ENCODE measurements around the gene KRTAP10-11. TPM values are rescaled to one million over a fixed set of nuclear protein-coding genes. Genes with fewer than 3 reads are reported as not detected.

The KRTAP10-11 gene
- polyA plus RNA-seq, 2 of the 4 experiments (the other 2 are of a cell fraction): not detected

GRCh38 chr21:44696572-44696971 is 50.4 kb downstream of the KRTAP10-11 start:
- no peaks in the 10 kb centered on the region for H3K4me1 ChIP-seq
- WGBS (ENCODE audit: missing lambda C conversion rate): 79% methylated on average over 10 of the region's 10 CpGs
- DNase-seq (ENCODE audit: low read depth in 1 of 2, low spot score in 1 of 2) (no peak), FAIRE-seq (no peak), ATAC-seq (no peak; a peak in 1 of 6 replicates)
- CTCF ChIA-PET: no interaction called here
- H3K4me3 ChIP-seq: no peak overlapping the region
- H3K4me2 ChIP-seq: no peak overlapping the region
- TF ChIP-seq HOXB5 (CRISPR knock-in tag; IDR thresholded peaks at IDR 0.05) (no peak), CHD2 (IDR thresholded peaks at IDR 0.05; ENCODE audit: low read length, partially characterized antibody) (no peak), ZC3H11A (IDR thresholded peaks at IDR 0.05) (no peak), REST (IDR thresholded peaks at IDR 0.05) (no peak)
- peaks cover 14% of the 10 kb centered on the region; the same call in 2 of the 3 replicates for H3K9me3 ChIP-seq
- H3K27ac ChIP-seq: no peak overlapping the region
- POLR2A ChIA-PET: no interaction called here

Small RNA genes within 50 kb of the gene (small RNA-seq; reads per million reads assigned to genes)
- 0 reads per million in 6 experiments for gene KRTAP12-6P

Other genes with a start within 250 kb of the KRTAP10-11 start
- gene LRRC3, start 190.9 kb upstream of the KRTAP10-11 start, polyA plus RNA-seq (2011; rRNA removed): 0.59 and 0.66 TPM in 2 replicates
- 0.96 to 1.1 TPM (median 1.1 TPM) in 3 replicates for gene LRRC3, start 190.9 kb upstream of the KRTAP10-11 start, polyA plus RNA-seq (2017; fragmentation: RNase III; extraction: RNeasy Plus Mini Kit Qiagen cat#74134 plus additional on column Dnase treatment)
- not detected in 2 replicates for gene KRTAP10-1, start 106.2 kb upstream of the KRTAP10-11 start, polyA plus RNA-seq (2011; rRNA removed)
- gene KRTAP10-1, start 106.2 kb upstream of the KRTAP10-11 start, polyA plus RNA-seq (2017; fragmentation: RNase III; extraction: RNeasy Plus Mini Kit Qiagen cat#74134 plus additional on column Dnase treatment): not detected in 3 replicates
- gene KRTAP10-2, start 94.9 kb upstream of the KRTAP10-11 start, polyA plus RNA-seq (2011; rRNA removed): not detected in 2 replicates
- gene KRTAP10-2, start 94.9 kb upstream of the KRTAP10-11 start, polyA plus RNA-seq (2017; fragmentation: RNase III; extraction: RNeasy Plus Mini Kit Qiagen cat#74134 plus additional on column Dnase treatment): not detected in 3 replicates
- gene KRTAP10-3, start 87.6 kb upstream of the KRTAP10-11 start, polyA plus RNA-seq (2011; rRNA removed): not detected in 2 replicates
- not detected in 3 replicates for gene KRTAP10-3, start 87.6 kb upstream of the KRTAP10-11 start, polyA plus RNA-seq (2017; fragmentation: RNase III; extraction: RNeasy Plus Mini Kit Qiagen cat#74134 plus additional on column Dnase treatment)
- gene KRTAP10-4, start 72.7 kb upstream of the KRTAP10-11 start, polyA plus RNA-seq (2011; rRNA removed): not detected in 2 replicates
- not detected in 3 replicates for gene KRTAP10-4, start 72.7 kb upstream of the KRTAP10-11 start, polyA plus RNA-seq (2017; fragmentation: RNase III; extraction: RNeasy Plus Mini Kit Qiagen cat#74134 plus additional on column Dnase treatment)
- gene KRTAP10-5, start 65.8 kb upstream of the KRTAP10-11 start, polyA plus RNA-seq (2011; rRNA removed): not detected in 2 replicates
- gene KRTAP10-5, start 65.8 kb upstream of the KRTAP10-11 start, polyA plus RNA-seq (2017; fragmentation: RNase III; extraction: RNeasy Plus Mini Kit Qiagen cat#74134 plus additional on column Dnase treatment): not detected in 3 replicates
- not detected in 2 replicates for gene KRTAP10-6, start 53.9 kb upstream of the KRTAP10-11 start, polyA plus RNA-seq (2011; rRNA removed)
- gene KRTAP10-6, start 53.9 kb upstream of the KRTAP10-11 start, polyA plus RNA-seq (2017; fragmentation: RNase III; extraction: RNeasy Plus Mini Kit Qiagen cat#74134 plus additional on column Dnase treatment): not detected in 3 replicates
- gene KRTAP10-7, start 45.8 kb upstream of the KRTAP10-11 start, polyA plus RNA-seq (2011; rRNA removed): not detected in 2 replicates
- not detected in 3 replicates for gene KRTAP10-7, start 45.8 kb upstream of the KRTAP10-11 start, polyA plus RNA-seq (2017; fragmentation: RNase III; extraction: RNeasy Plus Mini Kit Qiagen cat#74134 plus additional on column Dnase treatment)
- not detected in 2 replicates for gene KRTAP10-8, start 34.3 kb upstream of the KRTAP10-11 start, polyA plus RNA-seq (2011; rRNA removed)
- gene KRTAP10-8, start 34.3 kb upstream of the KRTAP10-11 start, polyA plus RNA-seq (2017; fragmentation: RNase III; extraction: RNeasy Plus Mini Kit Qiagen cat#74134 plus additional on column Dnase treatment): not detected in 3 replicates
- gene KRTAP10-9, start 19.3 kb upstream of the KRTAP10-11 start, polyA plus RNA-seq (2011; rRNA removed): not detected in 2 replicates
- gene KRTAP10-9, start 19.3 kb upstream of the KRTAP10-11 start, polyA plus RNA-seq (2017; fragmentation: RNase III; extraction: RNeasy Plus Mini Kit Qiagen cat#74134 plus additional on column Dnase treatment): not detected in 3 replicates
- not detected in 2 replicates for gene KRTAP10-10, start 9.1 kb upstream of the KRTAP10-11 start, polyA plus RNA-seq (2011; rRNA removed)
- gene KRTAP10-10, start 9.1 kb upstream of the KRTAP10-11 start, polyA plus RNA-seq (2017; fragmentation: RNase III; extraction: RNeasy Plus Mini Kit Qiagen cat#74134 plus additional on column Dnase treatment): not detected in 3 replicates
- not detected in 2 replicates for gene KRTAP12-4, start 8.2 kb downstream of the KRTAP10-11 start, polyA plus RNA-seq (2011; rRNA removed)
- not detected in 3 replicates for gene KRTAP12-4, start 8.2 kb downstream of the KRTAP10-11 start, polyA plus RNA-seq (2017; fragmentation: RNase III; extraction: RNeasy Plus Mini Kit Qiagen cat#74134 plus additional on column Dnase treatment)
- gene KRTAP12-3, start 11.5 kb downstream of the KRTAP10-11 start, polyA plus RNA-seq (2011; rRNA removed): not detected in 2 replicates
- not detected in 3 replicates for gene KRTAP12-3, start 11.5 kb downstream of the KRTAP10-11 start, polyA plus RNA-seq (2017; fragmentation: RNase III; extraction: RNeasy Plus Mini Kit Qiagen cat#74134 plus additional on column Dnase treatment)
- gene KRTAP12-2, start 20.5 kb downstream of the KRTAP10-11 start, polyA plus RNA-seq (2011; rRNA removed): not detected in 2 replicates
- gene KRTAP12-2, start 20.5 kb downstream of the KRTAP10-11 start, polyA plus RNA-seq (2017; fragmentation: RNase III; extraction: RNeasy Plus Mini Kit Qiagen cat#74134 plus additional on column Dnase treatment): not detected in 3 replicates
- not detected in 2 replicates for gene KRTAP12-1, start 35.7 kb downstream of the KRTAP10-11 start, polyA plus RNA-seq (2011; rRNA removed)
- not detected in 3 replicates for gene KRTAP12-1, start 35.7 kb downstream of the KRTAP10-11 start, polyA plus RNA-seq (2017; fragmentation: RNase III; extraction: RNeasy Plus Mini Kit Qiagen cat#74134 plus additional on column Dnase treatment)
- not detected in 2 replicates for gene KRTAP10-12, start 50.8 kb downstream of the KRTAP10-11 start, polyA plus RNA-seq (2011; rRNA removed)
- not detected in 3 replicates for gene KRTAP10-12, start 50.8 kb downstream of the KRTAP10-11 start, polyA plus RNA-seq (2017; fragmentation: RNase III; extraction: RNeasy Plus Mini Kit Qiagen cat#74134 plus additional on column Dnase treatment)
- not detected in 2 replicates for gene TSPEAR, start 65.2 kb downstream of the KRTAP10-11 start, polyA plus RNA-seq (2011; rRNA removed)
- gene TSPEAR, start 65.2 kb downstream of the KRTAP10-11 start, polyA plus RNA-seq (2017; fragmentation: RNase III; extraction: RNeasy Plus Mini Kit Qiagen cat#74134 plus additional on column Dnase treatment): not detected in 3 replicates
- 65.8 and 68.2 TPM in 2 replicates for gene UBE2G2, start 155.4 kb downstream of the KRTAP10-11 start, polyA plus RNA-seq (2011; rRNA removed)
- 56.9 to 63.5 TPM (median 62.7 TPM) in 3 replicates for gene UBE2G2, start 155.4 kb downstream of the KRTAP10-11 start, polyA plus RNA-seq (2017; fragmentation: RNase III; extraction: RNeasy Plus Mini Kit Qiagen cat#74134 plus additional on column Dnase treatment)
- gene SUMO3, start 171.6 kb downstream of the KRTAP10-11 start, polyA plus RNA-seq (2011; rRNA removed): 77.7 and 110 TPM in 2 replicates
- 69.2 to 79.4 TPM (median 78.4 TPM) in 3 replicates for gene SUMO3, start 171.6 kb downstream of the KRTAP10-11 start, polyA plus RNA-seq (2017; fragmentation: RNase III; extraction: RNeasy Plus Mini Kit Qiagen cat#74134 plus additional on column Dnase treatment)
- 97.6 and 99.4 TPM in 2 replicates for gene PTTG1IP, start 227.3 kb downstream of the KRTAP10-11 start, polyA plus RNA-seq (2011; rRNA removed)
- 93.2 to 103 TPM (median 98.7 TPM) in 3 replicates for gene PTTG1IP, start 227.3 kb downstream of the KRTAP10-11 start, polyA plus RNA-seq (2017; fragmentation: RNase III; extraction: RNeasy Plus Mini Kit Qiagen cat#74134 plus additional on column Dnase treatment)

Data from A549 (cell line).